AG20443 (cell line): ENCODE results near the gene FAM98C.
"Not testable (repeated sequence)": the region's sequence is repeated elsewhere in the genome, so short reads cannot be mapped to it uniquely, and the experiment has no call there.

Experiments
- DNase-seq: peaks from one replicate; pipeline ENCODE4 v3.0.0; 2012; ENCODE audit warnings: low spot score, mixed read lengths

FAM98C gene

GRCh38 chr19:38399081-38399480 lies 3.8 kb upstream of the FAM98C start:
- no peak for DNase-seq

DNA sequence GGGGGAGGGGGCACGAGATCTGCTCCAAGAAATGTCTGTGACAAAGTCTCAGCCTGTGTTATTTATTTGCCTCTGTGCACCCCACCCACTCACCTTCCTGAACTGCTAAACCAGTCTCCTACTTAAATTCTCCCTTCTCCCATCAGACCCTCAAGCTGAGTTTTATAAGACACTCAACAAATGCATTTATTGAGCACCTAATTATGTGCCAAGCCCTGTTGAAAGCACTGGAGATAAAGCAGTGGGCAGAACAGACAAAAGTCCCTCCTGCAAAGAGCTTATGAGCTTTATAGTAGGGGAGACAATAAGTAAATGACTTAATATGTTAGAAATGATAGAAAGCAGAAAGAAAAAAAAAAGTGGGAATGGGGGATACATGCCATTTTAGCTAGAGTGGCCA lies 3.4 kb upstream of the FAM98C start:
- DNase-seq: no peak

GRCh38 chr19:38400361-38400760 lies 2.5 kb upstream of the FAM98C start:
- no peak for DNase-seq

- DNase-seq: no peak
These were observed 1.7 kb upstream of the FAM98C start for GRCh38 chr19:38401148-38401547.

GRCh38 chr19:38402623-38402966 lies 298 bp upstream of the FAM98C start:
- DNase-seq: no peak

DNA sequence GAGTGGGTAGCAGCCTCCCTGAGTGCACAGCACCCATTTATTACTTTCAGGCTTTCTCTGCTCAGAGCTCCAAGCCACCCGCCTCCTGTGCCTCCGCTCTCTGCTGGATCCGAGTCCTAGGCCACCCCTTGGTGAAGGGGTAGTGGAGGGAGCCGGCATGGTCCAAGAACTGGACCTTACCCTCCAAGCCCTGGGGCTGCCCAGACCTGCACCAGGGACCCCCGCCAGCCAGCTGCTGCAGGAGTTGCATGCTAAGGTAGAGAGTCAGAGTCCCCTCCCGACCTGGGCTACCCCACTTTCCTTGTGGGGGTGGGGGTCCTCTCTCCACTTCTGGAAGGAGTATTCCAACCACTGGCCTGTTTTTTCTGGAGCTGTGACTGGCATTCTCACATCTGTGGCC lies 2.0 kb downstream of the FAM98C start:
- no peak for DNase-seq

- no peak for DNase-seq
These were observed 2.4 kb downstream of the FAM98C start for GRCh38 chr19:38405276-38405675.

GRCh38 chr19:38409631-38410133 lies 6.8 kb downstream of the FAM98C start:
- peak; percentile 52 for DNase-seq

DNA sequence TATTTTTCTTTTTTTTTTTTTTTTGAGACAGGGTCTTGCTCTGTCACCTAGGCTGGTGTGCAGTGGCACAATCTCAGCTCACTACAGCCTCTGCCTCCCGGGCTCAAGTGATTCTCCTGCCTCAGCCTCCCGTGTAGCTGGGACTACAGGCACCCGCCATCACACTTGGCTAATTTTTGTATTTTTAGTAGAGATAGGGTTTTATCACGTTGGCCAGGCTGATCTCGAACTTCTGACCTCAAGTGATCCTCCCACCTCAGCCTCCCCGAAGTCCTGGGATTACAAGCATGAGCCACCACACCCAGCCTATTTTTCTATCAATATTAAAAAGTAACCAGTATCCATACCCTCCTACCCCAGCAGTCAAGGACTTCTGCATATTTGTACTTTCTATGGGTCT lies 7.5 kb downstream of the FAM98C start:
- not testable (repeated sequence) for DNase-seq

DNA sequence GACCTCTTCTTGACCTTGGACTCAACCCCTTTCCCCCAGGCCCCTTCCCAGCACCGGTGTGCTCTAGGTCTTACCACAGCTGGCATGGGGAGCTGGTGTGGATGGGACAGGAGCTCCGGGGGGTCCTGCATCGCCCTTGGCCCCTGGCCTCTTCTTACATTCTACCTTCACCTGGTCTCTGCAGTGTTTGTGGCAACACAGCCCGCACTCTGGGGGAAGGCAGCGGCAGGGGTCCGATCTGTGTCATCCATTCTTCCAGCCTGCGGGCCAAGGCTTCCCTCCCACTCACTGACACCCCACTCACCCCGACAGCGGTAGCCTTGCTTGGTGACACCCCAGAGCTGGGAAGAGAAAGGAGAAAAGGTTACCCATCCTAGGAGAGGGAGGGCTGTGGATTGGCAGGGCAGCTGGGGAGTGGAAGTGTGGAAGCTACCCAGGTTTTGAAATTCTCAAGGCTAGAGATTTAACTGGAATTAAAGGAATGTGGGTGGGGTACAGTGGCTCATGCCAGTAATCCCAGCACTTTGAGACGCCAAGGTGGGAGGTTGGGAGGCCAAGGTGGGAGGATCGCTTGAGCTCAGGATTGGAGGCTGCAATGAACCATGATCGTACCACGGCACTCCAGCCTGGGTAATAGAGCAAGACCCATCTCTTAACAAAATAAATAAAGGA lies 8.3 kb downstream of the FAM98C start:
- DNase-seq: no peak

DNA sequence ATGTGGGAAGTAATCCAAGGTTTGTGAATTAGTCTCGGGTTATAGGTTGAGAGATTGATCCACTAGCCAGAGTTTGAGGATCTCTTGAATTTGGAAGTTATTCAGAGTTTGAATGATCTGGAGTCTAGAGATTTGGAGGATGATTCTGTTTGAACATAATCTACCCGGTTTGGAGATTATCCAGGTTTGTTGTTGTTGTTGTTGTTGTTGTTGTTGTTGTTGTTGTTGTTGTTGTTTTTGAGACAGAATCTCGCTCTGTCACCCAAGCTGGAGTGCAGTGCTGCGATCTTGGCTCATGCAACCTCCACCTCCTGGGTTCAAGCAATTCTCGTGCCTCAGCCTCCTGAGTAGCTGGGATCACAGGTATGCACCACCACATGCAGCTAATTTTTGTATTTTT lies 9.0 kb downstream of the FAM98C start:
- not testable (repeated sequence) for DNase-seq

- DNase-seq: no peak
These were observed 9.6 kb downstream of the FAM98C start for GRCh38 chr19:38412491-38412890.

DNA sequence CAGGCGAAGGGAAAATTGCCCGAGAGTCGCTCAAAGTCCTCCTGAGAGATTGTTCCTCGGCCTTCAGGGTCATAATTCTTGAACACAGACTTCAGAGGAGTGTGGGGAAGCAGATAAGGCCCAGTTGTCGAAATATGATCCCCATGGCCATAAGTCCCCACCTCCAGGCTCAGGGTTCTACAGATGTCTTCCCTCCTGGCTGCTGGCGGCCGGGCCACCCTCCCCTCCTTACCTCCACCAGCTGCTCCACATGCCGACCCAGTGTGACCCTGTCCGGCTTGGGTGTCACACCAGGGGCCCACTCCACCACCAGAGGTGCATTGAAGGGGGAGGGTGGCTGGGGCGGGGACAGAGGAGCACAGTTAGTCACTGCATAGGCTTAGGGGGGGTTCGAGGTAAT lies 10.1 kb downstream of the FAM98C start:
- DNase-seq: no peak

GRCh38 chr19:38413416-38413815 lies 10.5 kb downstream of the FAM98C start:
- no peak for DNase-seq

DNA sequence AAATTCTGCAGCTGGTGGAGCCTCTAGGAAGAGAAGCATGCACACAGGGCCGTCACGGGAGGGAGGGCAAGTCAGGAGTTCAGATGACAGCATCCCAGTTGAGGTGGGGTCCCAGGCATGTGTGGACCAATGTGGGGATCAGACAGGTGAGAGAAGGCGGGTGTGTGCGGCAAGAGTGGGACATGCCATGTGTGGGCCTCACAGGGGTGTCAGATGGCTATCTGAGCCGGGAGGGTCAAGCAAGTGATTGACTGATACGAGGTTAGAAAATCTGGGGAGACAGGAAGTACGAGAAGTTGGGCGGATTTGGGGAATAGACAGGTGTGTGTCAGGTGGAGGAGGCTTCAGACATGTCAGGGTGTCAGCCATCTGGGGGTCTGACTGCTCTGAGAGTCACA lies 14.3 kb downstream of the FAM98C start:
- no peak for DNase-seq

- peak; percentile 59 for DNase-seq
These were observed 14.9 kb downstream of the FAM98C start for GRCh38 chr19:38417544-38418506.

GRCh38 chr19:38420935-38421334 lies 18.0 kb downstream of the FAM98C start:
- no peak for DNase-seq

- no peak for DNase-seq
These were observed 19.0 kb downstream of the FAM98C start for GRCh38 chr19:38421856-38422255.

DNA sequence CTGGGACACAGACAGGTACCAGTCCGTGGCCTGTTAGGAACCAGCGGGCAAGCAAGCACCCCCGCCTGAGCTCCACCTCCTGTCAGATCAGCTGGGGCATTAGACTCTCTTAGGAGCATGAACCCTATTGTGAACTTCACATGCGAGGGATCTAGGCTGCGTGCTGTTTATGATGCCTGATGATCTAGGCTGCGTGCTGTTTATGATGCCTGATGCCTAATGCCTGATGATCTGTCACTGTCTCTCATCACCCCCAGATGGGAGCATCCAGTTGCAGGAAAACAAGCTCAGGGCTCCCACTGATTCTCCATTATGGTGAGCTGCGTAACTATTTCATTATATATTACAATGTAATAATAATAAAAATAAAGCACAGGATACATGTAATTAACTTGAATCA lies 19.5 kb downstream of the FAM98C start:
- DNase-seq: no peak

- no peak for DNase-seq
These were observed 21.4 kb downstream of the FAM98C start for GRCh38 chr19:38424272-38424671.

DNA sequence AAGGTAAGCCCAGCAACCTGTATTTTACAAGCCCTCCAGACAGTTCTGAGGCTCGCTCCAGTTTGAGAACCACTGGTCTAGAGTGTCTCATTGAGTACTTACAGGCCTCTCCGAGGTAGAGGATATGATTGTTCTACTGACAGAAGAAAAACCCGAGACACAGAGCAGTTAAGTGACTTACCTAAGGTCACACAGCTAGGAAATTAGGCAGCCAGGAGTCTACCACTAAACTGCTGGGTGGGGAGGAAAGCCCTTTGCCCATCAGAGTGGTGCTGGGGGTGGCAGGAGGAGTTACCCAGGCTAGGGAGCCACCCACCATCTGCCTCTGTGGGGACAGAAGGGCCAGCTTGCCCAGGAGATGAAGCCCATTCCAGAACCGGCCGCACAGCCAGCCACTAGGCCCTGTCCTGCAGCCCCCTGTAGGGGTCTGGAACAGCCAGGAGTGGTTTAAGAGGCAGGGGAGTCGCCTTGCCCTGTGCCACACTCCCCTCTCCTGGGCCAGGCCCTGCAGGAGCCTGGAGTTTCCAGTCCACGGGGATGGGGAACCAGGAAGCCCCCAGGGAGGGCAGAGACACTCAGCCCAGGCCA lies 22.4 kb downstream of the FAM98C start:
- DNase-seq: no peak

GRCh38 chr19:38425810-38426466 lies 23.0 kb downstream of the FAM98C start, which contains the start of gene RASGRP4:
Gene RASGRP4, minus strand, starts transcription at chr19:38426219. Its CDS starts 128 bp downstream, at chr19:38426091.
- DNase-seq: no peak
